Naive thymus-derived CD8-positive, alpha-beta T cell (primary cell): ENCODE results near the gene SVIL. TPM values are rescaled to one million over a fixed set of nuclear protein-coding genes. Genes with fewer than 3 reads are reported as not detected.
"Not testable (repeated sequence)": the region's sequence is repeated elsewhere in the genome, so short reads cannot be mapped to it uniquely, and the experiment has no call there.

ENCODE experiments used
- ATAC-seq, 2 donors: fragments of 150-1000 bp; cut with Tn5 transposase in 1 of 2; sonication (Bioruptor Pico), chemical (Tn5 transposase) in 1 of 2; 1 replicate in 1 of 2; 2 replicates in 1 of 2; pipeline ENCODE4 v1.10.0; 2021; ENCODE audit warnings: mild to moderate bottlenecking in 2 of 2, moderate library complexity in 2 of 2
- POLR2A ChIA-PET: fragments of 350-600 bp; sonication (Branson Sonifier 250); formaldehyde crosslinking; loops from one replicate; lab custom pipeline; 2021; ENCODE audit warnings: antibody characterized with exemption; lab: Charles Lee
- DNase-seq, 10 donors: peaks; one replicate each; pipeline versions ENCODE4 v3.0.0 to v3.0.0-alpha.2; 2020 to 2022
- H3K27ac Mint-ChIP-seq, 10 donors: one replicate each; pipeline ENCODE4 v1.8.0; 2020 to 2022; ENCODE audit warnings: mild to moderate bottlenecking in 10 of 10, mixed read lengths in 10 of 10, moderate library complexity in 4 of 10, inconsistent platforms in 1 of 10
- H3K27me3 Mint-ChIP-seq, 5 donors: one replicate each; pipeline ENCODE4 v1.8.0; 2021 to 2022; ENCODE audit warnings: mixed read lengths in 5 of 5
- H3K36me3 Mint-ChIP-seq, 3 donors: one replicate each; pipeline ENCODE4 v1.8.0; 2020 to 2022; ENCODE audit warnings: mixed read lengths in 3 of 3, mild to moderate bottlenecking in 2 of 3, inconsistent platforms in 1 of 3
- H3K4me1 Mint-ChIP-seq, 4 donors: one replicate each; pipeline ENCODE4 v1.8.0; 2021 to 2022; ENCODE audit warnings: mixed read lengths in 4 of 4
- H3K4me3 Mint-ChIP-seq, 10 donors: one replicate each; pipeline ENCODE4 v1.8.0; 2020 to 2022; ENCODE audit warnings: mild to moderate bottlenecking in 10 of 10, mixed read lengths in 10 of 10, moderate library complexity in 6 of 10, inconsistent platforms in 1 of 10
- H3K9me3 Mint-ChIP-seq, 9 donors: one replicate each; pipeline ENCODE4 v1.8.0; 2020 to 2022; ENCODE audit warnings: mixed read lengths in 9 of 9, mild to moderate bottlenecking in 3 of 9, inconsistent platforms in 1 of 9, moderate library complexity in 1 of 9
- polyA plus RNA-seq, 3 donors: library from polyadenylated mRNA; unstranded; fragments of 300-500 nt; fragmentation: Illumina TruSeq; gene quantifications; one replicate each; pipeline ENCODE4 v1.2.3, GENCODE V29; 2021
- total RNA-seq, 8 experiments: library from RNA in 2 of 8; stranded (reverse) in 2 of 8; gene quantifications; one replicate each; pipeline ENCODE4 v1.2.3 and lab custom pipeline; 2021 to 2026

SVIL gene
- total and polyA plus RNA-seq, 5 experiments from 2014 or later = 6.8 to 15.7 (median 12.6) TPM

- no peak overlapping the region for H3K4me3 Mint-ChIP-seq
- peaks cover 3 to 14% (median 6%) of the 10 kb centered on the region in 4 donors for H3K4me1 Mint-ChIP-seq
- peaks cover 0 to 20% (median 11%) of the 10 kb centered on the region in 3 donors for H3K36me3 Mint-ChIP-seq
- POLR2A ChIA-PET = no interaction called here
- ATAC-seq (no peak), DNase-seq (no peak)
- no peaks in the 10 kb centered on the region for H3K27me3 Mint-ChIP-seq
- peak overlapping the region in 1 of 10 donors; percentile 15 for H3K27ac Mint-ChIP-seq
- H3K9me3 Mint-ChIP-seq = no peaks in the 10 kb centered on the region
These were observed 182.2 kb downstream of the SVIL start for GRCh38 chr10:29452546-29452945.

- H3K4me1 Mint-ChIP-seq = peaks cover 3 to 14% (median 6%) of the 10 kb centered on the region in 4 donors
- DNase-seq (no peak), ATAC-seq (no peak)
- no peaks in the 10 kb centered on the region for H3K27me3 Mint-ChIP-seq
- no peak overlapping the region for H3K4me3 Mint-ChIP-seq
- H3K36me3 Mint-ChIP-seq = peaks cover 0 to 15% (median 11%) of the 10 kb centered on the region in 3 donors
- POLR2A ChIA-PET = interaction anchor here (0.6 kb wide), 1 partner anchor 1929 kb away, joined by 3 read pairs; no protein-coding TSS in a partner anchor
- peak overlapping the region in 2 of 10 donors; percentile 57 to 76 for H3K27ac Mint-ChIP-seq
- no peaks in the 10 kb centered on the region for H3K9me3 Mint-ChIP-seq
These were observed 182.8 kb downstream of the SVIL start for GRCh38 chr10:29451946-29452345.

GRCh38 chr10:29450405-29450804 lies 184.4 kb downstream of the SVIL start:
- Mint-ChIP-seq H3K4me1 (peaks cover 2 to 14% (median 6%) of the 10 kb centered on the region in 4 donors), H3K4me3 (no peak overlapping the region), H3K27me3 (no peaks in the 10 kb centered on the region), H3K36me3 (peaks cover 0 to 6% (median 5%) of the 10 kb centered on the region in 3 donors), H3K9me3 (no peaks in the 10 kb centered on the region), H3K27ac (no peak overlapping the region)
- DNase-seq (no peak), ATAC-seq (no peak)
- POLR2A ChIA-PET = no interaction called here

GRCh38 chr10:29448756-29449592 lies 185.8 kb downstream of the SVIL start:
- POLR2A ChIA-PET, H3K36me3 Mint-ChIP-seq, H3K9me3 Mint-ChIP-seq, H3K27me3 Mint-ChIP-seq, H3K4me3 Mint-ChIP-seq: not testable (repeated sequence)
- Mint-ChIP-seq H3K27ac (peak overlapping the region in 3 of 10 donors; percentile 33 to 72 (median 34)), H3K4me1 (peaks cover 2 to 14% (median 6%) of the 10 kb centered on the region in 4 donors)
- peak; percentile 40 to 81 (median 66) for DNase-seq
- peak; percentile 85 to 94 for ATAC-seq

GRCh38 chr10:29448125-29448524 lies 186.6 kb downstream of the SVIL start:
- POLR2A ChIA-PET = no interaction called here
- Mint-ChIP-seq H3K9me3 (no peaks in the 10 kb centered on the region), H3K4me3 (no peak overlapping the region), H3K4me1 (peaks cover 2 to 14% (median 6%) of the 10 kb centered on the region in 4 donors), H3K27ac (peak overlapping the region in 1 of 10 donors; percentile 53), H3K36me3 (no peaks in the 10 kb centered on the region), H3K27me3 (no peaks in the 10 kb centered on the region)
- ATAC-seq = no peak
- DNase-seq = no peak

- POLR2A ChIA-PET = no interaction called here
- H3K9me3 Mint-ChIP-seq = no peaks in the 10 kb centered on the region
- H3K4me3 Mint-ChIP-seq = no peak overlapping the region
- no peaks in the 10 kb centered on the region for H3K27me3 Mint-ChIP-seq
- peak overlapping the region in 1 of 10 donors; percentile 26 for H3K27ac Mint-ChIP-seq
- ATAC-seq = no peak
- no peak for DNase-seq
- H3K4me1 Mint-ChIP-seq = peaks cover 4 to 14% (median 6%) of the 10 kb centered on the region in 4 donors
- no peaks in the 10 kb centered on the region for H3K36me3 Mint-ChIP-seq
These were observed 188.4 kb downstream of the SVIL start for GRCh38 chr10:29446327-29446726.

- Mint-ChIP-seq H3K4me1 (peaks cover 1 to 14% (median 3%) of the 10 kb centered on the region in 4 donors), H3K27ac (no peak overlapping the region), H3K4me3 (no peak overlapping the region), H3K27me3 (peaks cover 0 to 1% (median 0%) of the 10 kb centered on the region in 5 donors), H3K36me3 (peaks cover 2 to 9% (median 9%) of the 10 kb centered on the region in 3 donors), H3K9me3 (peaks cover 0 to 15% (median 7%) of the 10 kb centered on the region in 9 donors)
- POLR2A ChIA-PET = no interaction called here
- ATAC-seq (no peak), DNase-seq (no peak)
These were observed 190.8 kb downstream of the SVIL start for GRCh38 chr10:29443745-29444523.

- peaks cover 0 to 4% (median 3%) of the 10 kb centered on the region in 4 donors for H3K4me1 Mint-ChIP-seq
- no peak overlapping the region for H3K4me3 Mint-ChIP-seq
- H3K27ac Mint-ChIP-seq = no peak overlapping the region
- peaks cover 10 to 27% (median 21%) of the 10 kb centered on the region in 3 donors for H3K36me3 Mint-ChIP-seq
- DNase-seq (no peak), ATAC-seq (no peak)
- POLR2A ChIA-PET = no interaction called here
- peaks cover 3 to 39% (median 28%) of the 10 kb centered on the region in 9 donors for H3K9me3 Mint-ChIP-seq
- H3K27me3 Mint-ChIP-seq = peaks cover 0 to 3% (median 0%) of the 10 kb centered on the region in 5 donors
These were observed 193.8 kb downstream of the SVIL start for GRCh38 chr10:29440981-29441380.

GRCh38 chr10:29439005-29439404 lies 195.8 kb downstream of the SVIL start:
- H3K27ac Mint-ChIP-seq, DNase-seq, H3K4me1 Mint-ChIP-seq, H3K27me3 Mint-ChIP-seq, H3K4me3 Mint-ChIP-seq, POLR2A ChIA-PET, ATAC-seq: not testable (repeated sequence)
- H3K36me3 Mint-ChIP-seq = peaks cover 20 to 34% (median 32%) of the 10 kb centered on the region in 3 donors
- H3K9me3 Mint-ChIP-seq = peaks cover 3 to 51% (median 30%) of the 10 kb centered on the region in 9 donors

GRCh38 chr10:29438271-29438670 lies 196.5 kb downstream of the SVIL start:
- peaks cover 0 to 4% (median 2%) of the 10 kb centered on the region in 4 donors for H3K4me1 Mint-ChIP-seq
- H3K27me3 Mint-ChIP-seq = peaks cover 0 to 3% (median 0%) of the 10 kb centered on the region in 5 donors
- H3K4me3 Mint-ChIP-seq = no peak overlapping the region
- no peak overlapping the region for H3K27ac Mint-ChIP-seq
- H3K9me3 Mint-ChIP-seq = peaks cover 3 to 51% (median 30%) of the 10 kb centered on the region in 9 donors
- POLR2A ChIA-PET = interaction anchor here (0.6 kb wide), 1 partner anchor 14 kb away, joined by 6 read pairs; no protein-coding TSS in a partner anchor
- DNase-seq = no peak
- ATAC-seq = no peak
- H3K36me3 Mint-ChIP-seq = peaks cover 21 to 34% (median 32%) of the 10 kb centered on the region in 3 donors

GRCh38 chr10:29437871-29438270 lies 196.9 kb downstream of the SVIL start:
- POLR2A ChIA-PET = interaction anchor here (0.6 kb wide), 1 partner anchor 14 kb away, joined by 6 read pairs; no protein-coding TSS in a partner anchor
- DNase-seq (no peak), ATAC-seq (no peak)
- Mint-ChIP-seq H3K27me3 (peaks cover 0 to 3% (median 0%) of the 10 kb centered on the region in 5 donors), H3K36me3 (peaks cover 21 to 34% (median 32%) of the 10 kb centered on the region in 3 donors), H3K4me3 (no peak overlapping the region), H3K27ac (no peak overlapping the region), H3K4me1 (peaks cover 0 to 4% (median 2%) of the 10 kb centered on the region in 4 donors), H3K9me3 (peaks cover 3 to 51% (median 30%) of the 10 kb centered on the region in 9 donors)

- Mint-ChIP-seq H3K9me3 (peaks cover 3 to 51% (median 30%) of the 10 kb centered on the region in 9 donors), H3K4me1 (peaks cover 0 to 8% (median 3%) of the 10 kb centered on the region in 4 donors), H3K36me3 (peaks cover 21 to 34% (median 32%) of the 10 kb centered on the region in 3 donors), H3K4me3 (no peak overlapping the region), H3K27me3 (peaks cover 0 to 3% (median 0%) of the 10 kb centered on the region in 5 donors), H3K27ac (no peak overlapping the region)
- POLR2A ChIA-PET = no interaction called here
- ATAC-seq (no peak), DNase-seq (no peak)
These were observed 198.8 kb downstream of the SVIL start for GRCh38 chr10:29435809-29436501.
